Measurements from ENCODE around the gene FBXO8.
"Not testable (repeated sequence)": the region's sequence is repeated elsewhere in the genome, so short reads cannot be mapped to it uniquely, and the experiment has no call there.

GRCh38 chr4:174261432-174261831 lies 22.0 kb downstream of the FBXO8 start:
- TF ChIP-seq, protein P1, sequence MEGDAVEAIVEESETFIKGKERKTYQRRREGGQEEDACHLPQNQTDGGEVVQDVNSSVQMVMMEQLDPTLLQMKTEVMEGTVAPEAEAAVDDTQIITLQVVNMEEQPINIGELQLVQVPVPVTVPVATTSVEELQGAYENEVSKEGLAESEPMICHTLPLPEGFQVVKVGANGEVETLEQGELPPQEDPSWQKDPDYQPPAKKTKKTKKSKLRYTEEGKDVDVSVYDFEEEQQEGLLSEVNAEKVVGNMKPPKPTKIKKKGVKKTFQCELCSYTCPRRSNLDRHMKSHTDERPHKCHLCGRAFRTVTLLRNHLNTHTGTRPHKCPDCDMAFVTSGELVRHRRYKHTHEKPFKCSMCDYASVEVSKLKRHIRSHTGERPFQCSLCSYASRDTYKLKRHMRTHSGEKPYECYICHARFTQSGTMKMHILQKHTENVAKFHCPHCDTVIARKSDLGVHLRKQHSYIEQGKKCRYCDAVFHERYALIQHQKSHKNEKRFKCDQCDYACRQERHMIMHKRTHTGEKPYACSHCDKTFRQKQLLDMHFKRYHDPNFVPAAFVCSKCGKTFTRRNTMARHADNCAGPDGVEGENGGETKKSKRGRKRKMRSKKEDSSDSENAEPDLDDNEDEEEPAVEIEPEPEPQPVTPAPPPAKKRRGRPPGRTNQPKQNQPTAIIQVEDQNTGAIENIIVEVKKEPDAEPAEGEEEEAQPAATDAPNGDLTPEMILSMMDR (IDR thresholded peaks at IDR 0.05; ENCODE audit: low read depth, low read length): not testable (repeated sequence)
- TF ChIP-seq POLR2A (IDR thresholded peaks at IDR 0.05; ENCODE audit: extremely low read depth, insufficient read length); MYC (IDR thresholded peaks at IDR 0.05; ENCODE audit: low read depth, low read length): not testable (repeated sequence)

All from NB4 (cell line).